Raji (cell line): ENCODE results near the gene BHLHE23.

ENCODE experiments used
- POLR2A ChIP-seq: IDR thresholded peaks from 2 replicates; pipeline ENCODE4 v1.6.1; 2011; ENCODE audit warnings: low read depth, low read length, control low read depth; ENCODE audit not compliant: insufficient read depth

Gene BHLHE23

DNA sequence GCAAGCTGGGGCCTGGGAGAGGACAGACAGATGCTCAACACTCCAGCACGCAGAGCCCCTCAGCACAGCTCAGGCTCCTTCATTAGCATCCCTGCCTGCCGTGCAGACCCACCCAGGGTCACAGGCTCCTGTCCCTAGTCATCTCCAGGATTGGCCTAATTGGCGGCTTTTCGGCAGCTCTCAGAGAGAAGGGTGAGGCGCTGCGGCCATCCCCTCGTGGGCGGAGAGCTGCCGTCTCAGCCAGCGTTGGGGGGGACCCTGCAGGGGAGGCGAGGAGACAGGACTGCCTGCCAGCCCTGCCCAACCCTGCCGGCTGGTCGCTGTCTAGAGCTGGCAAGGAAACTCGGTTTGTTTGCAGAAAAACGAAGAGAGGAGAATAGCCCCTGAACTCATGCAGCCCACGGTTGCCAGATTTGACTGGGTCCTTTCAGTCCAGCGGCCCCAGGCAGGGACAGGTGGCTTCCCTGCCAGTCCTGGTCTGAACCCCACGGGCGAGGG is 26.8 kb downstream of the BHLHE23 start:
- TF ChIP-seq POLR2A, result no peak

DNA sequence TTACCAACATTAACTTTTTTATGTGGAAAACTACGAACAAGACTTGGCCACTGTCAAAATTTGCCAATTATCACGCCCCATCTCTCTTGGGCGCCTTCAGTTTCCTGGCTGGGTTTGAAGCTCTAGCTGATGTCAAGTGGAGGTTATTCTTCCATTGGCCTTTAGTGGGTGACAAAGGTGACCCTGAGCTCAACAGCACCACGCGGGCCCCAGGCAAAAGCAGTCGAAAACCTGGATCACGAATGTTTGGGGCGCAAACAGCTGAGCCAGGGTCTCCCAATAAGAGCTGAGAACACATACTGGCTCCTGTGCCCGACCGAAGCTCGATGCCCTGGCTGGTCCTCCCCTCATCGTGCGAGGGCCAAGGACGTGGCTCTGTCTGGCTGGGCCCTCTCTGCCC is 27.5 kb downstream of the BHLHE23 start:
- no peak for TF ChIP-seq POLR2A

GRCh38 chr20:62978561-62978943 is 28.2 kb downstream of the BHLHE23 start:
- no peak for TF ChIP-seq POLR2A

GRCh38 chr20:62977613-62978560 is 28.9 kb downstream of the BHLHE23 start:
- TF ChIP-seq POLR2A, result peak; percentile 60

- TF ChIP-seq POLR2A, result no peak
Measured at GRCh38 chr20:62976886-62977285, 29.9 kb downstream of the BHLHE23 start.

DNA sequence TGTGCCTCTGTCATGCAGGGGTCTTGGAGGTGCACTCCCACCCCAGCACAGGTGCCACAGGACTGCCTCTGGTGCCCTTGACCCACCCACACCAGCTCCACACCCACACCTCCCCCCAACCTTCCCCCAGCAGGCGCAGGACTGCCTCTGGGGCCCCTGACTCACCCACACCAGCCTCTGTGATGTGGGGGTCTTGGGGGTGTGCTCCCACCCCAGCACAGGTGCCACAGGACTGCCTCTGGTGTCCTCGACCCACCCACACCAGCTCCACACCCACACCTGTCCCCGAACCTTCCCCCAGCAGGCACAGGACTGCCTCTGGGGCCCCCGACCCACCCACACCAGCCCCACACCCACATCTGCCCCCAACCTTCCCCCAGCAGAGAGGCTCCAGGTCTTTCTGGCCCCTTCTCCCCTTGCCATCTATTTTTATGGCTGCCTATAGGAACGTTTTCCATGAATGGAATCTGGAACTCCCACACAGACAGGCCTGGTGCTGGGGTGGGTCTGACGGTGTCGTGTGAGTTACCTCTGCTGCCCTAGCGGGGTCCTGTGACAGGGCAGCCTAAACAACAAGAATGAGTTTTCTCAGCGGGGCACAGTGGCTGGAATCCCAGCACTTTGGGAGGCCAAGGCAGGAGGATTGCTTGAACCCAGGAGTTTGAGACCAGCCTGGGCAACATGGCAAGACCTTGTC is 30.8 kb downstream of the BHLHE23 start:
- TF ChIP-seq POLR2A, result no peak

DNA sequence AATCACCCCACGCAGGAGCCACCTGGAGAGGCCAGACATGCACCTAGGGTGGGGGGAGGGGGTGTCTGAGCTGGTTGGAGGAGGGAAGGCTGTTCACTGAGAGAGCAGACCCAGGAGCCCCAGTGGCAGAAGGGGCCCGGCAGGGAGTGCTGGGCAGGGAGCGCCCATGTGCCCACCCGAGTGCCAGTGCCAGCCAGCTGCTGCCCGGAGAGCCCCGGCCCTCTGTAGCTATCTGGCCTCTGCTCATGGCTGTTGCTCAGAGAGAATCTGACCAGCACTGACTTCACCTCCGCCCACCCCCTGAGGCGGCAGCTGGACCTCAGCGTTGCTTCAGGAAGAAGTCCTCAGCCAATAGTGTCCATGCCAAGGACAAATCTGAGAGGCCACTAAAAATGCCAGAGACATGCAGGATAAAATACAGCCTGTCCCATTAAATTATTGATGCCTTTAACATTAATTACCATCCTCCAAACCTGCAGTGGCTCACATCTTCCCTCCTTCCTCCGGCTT is 31.5 kb downstream of the BHLHE23 start:
- no peak for TF ChIP-seq POLR2A

DNA sequence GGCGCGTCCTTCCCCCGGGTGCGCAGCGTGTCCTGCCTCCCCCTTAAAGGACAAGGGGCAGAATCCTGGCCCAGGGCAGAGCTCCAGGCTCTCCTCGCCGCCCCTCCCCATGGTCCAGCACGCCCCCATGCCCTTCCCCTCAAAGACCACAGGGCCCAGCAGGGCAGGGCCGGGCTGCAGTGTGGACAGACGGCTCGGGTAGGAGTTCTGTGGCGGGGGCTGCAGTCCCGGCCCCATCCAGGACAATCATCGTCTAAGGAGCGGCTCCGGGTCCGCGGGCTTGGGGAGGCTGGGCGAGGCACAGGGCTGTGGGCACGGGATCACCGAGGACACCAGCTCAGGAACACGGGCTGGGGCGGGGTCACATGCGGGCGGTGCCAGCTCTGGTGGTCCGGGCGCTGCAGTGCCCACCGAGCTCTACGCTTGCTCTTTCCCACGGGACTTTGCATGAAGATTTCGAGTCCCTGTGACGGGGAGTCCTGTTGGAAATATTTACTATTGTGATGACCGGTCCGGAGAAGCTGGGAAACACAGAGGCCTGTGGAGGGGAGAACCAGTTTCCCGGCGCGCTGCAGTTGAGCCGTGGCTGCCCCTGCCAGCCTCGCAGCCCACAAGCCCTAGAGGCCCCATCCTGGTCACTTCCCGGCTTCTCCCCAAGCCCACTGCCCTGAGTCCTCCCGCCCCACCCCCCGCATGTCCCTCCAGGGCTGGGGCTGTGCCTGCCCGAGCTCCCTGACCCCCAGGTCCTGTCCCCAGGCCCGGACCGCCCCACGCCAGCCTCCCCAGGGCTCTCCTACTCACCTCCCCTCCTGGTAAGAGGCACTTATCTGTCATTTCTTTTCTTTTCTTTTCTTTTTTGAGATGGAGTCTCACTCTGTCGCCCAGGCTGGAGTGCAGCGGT is 33.7 kb downstream of the BHLHE23 start:
- no peak for TF ChIP-seq POLR2A

- peak; percentile 38; the same call in 1 of the 2 replicates for TF ChIP-seq POLR2A
Measured at GRCh38 chr20:62971950-62972844, 34.6 kb downstream of the BHLHE23 start.

DNA sequence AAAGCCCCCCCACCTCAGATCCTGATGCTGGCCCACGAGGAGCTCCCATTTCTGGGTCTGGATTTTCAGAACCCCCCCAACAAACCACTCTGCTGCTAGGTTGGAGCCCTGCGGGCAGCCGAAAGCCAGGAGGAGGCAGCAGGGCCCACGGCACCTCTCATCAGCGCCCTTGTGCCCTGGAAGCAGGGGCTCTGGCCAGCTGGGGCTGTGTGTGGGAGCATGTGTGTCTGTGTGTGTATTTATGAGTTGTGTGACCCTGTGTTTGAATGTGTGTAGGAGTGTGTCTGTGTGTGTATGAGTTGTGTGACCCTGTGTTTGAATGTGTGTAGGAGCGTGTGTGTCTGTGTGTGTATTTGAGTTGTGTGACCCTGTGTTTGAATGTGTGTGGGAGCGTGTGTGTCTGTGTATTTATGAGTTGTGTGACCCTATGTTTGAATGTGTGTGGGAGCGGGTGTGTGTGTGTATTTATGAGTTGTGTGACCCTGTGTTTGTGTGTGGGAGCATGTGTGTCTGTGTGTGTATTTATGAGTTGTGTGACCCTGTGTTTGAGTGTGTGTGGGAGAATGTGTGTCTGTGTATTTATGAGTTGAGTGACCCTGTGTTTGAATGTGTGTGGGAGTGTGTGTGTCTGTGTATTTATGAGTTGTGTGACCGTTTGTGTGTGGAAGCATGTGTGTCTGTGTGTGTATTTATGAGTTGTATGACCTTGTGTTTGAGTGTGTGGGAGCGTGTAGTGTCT is 35.4 kb downstream of the BHLHE23 start:
- no peak for TF ChIP-seq POLR2A

DNA sequence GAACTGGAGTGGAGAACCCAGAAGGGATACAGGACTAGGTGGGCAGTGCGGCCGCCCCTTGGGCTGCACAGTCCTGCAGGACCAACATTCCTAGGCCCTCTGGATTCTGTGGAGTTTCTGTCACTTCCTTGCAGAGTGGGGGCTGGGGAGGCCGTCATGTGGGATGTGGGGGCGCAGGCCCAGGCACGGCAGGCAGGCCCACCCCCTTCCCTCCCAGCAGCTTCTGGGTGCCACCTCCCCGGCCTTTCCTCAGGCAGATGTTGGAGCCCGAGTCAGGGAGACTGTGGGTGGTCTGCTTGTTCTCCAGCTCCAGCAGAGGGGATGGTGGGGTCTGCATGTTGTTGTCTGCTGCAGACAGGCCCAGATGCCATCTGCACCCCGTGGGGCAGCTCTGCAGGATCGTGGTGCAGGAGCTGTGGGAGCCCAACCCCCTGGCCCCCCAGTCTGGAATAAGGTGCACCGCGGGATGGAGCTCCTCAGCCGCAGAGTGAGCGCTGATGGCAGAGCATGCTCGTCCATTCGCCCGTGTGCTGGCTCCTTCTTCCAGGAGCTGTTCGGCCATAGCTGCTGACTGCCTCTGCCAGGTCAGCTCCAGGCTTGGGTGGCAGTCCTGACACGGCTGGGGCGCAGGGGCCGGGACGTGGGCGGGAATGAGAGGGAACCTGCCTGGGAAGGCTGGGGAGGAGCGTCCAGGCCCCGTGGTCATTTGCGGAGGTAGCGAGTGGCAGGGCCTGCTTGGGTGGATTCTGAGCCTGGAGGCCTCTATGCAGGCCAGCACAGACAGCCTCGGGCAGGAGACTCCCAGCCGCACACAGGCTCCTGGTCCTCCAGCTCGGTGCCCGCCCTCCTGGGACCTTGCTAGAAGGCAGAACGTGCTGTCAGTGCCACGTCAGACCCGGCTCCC is 36.2 kb downstream of the BHLHE23 start:
- no peak for TF ChIP-seq POLR2A

DNA sequence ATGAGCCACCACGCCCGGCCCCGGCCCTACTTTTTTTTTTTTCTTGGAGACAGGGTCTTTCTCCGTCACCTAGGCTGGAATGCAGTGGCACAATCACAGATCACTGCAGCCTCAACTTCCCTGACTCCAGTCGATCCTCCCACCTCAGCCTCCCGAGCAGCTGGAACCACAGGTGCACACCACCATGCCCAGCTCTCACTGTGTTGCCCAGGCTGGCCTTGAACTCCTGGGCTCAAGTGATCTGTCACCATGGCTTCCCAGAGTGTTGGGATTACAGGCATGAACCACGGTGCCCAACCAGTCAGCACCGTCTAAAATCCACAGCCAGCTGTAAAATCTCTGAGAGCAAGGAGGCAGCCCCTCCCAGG is 36.8 kb downstream of the BHLHE23 start:
- TF ChIP-seq POLR2A, result 0 out of 2 replicates have a peak, but pooled peaks have one; percentile 9
